Progenitor cell of endocrine pancreas (in vitro differentiated cells): Measurements from ENCODE around the gene TIMM17B. TPM values are rescaled to one million over a fixed set of nuclear protein-coding genes. Genes with fewer than 3 reads are reported as not detected.
"Not testable (repeated sequence)": the region's sequence is repeated elsewhere in the genome, so short reads cannot be mapped to it uniquely, and the experiment has no call there.

ENCODE experiments used
- DNase-seq: peaks from one replicate; pipeline ENCODE4 v3.0.0; 2021; ENCODE audit warnings: low spot score; ENCODE audit not compliant: unreplicated experiment
- H3K27ac Mint-ChIP-seq: 2 replicates; pipeline ENCODE4 v1.8.0; 2021; ENCODE audit warnings: mild to moderate bottlenecking, moderate library complexity, mixed read lengths
- H3K27me3 Mint-ChIP-seq: 2 replicates; pipeline ENCODE4 v1.8.0; 2021; ENCODE audit warnings: mixed read lengths
- H3K36me3 Mint-ChIP-seq: 2 replicates; pipeline ENCODE4 v1.8.0; 2022; ENCODE audit warnings: mixed read lengths; ENCODE audit not compliant: insufficient read depth
- H3K4me1 Mint-ChIP-seq: 2 replicates; pipeline ENCODE4 v1.8.0; 2021; ENCODE audit warnings: low read depth, mixed read lengths
- H3K4me3 Mint-ChIP-seq: 2 replicates; pipeline ENCODE4 v1.8.0; 2021; ENCODE audit warnings: low read depth, mild to moderate bottlenecking, moderate library complexity, mixed read lengths
- H3K9me3 Mint-ChIP-seq: 2 replicates; pipeline ENCODE4 v1.8.0; 2021; ENCODE audit warnings: low read depth, mixed read lengths
- total RNA-seq: library from RNA; stranded (reverse); gene quantifications from 2 replicates; pipeline ENCODE4 v1.2.1, GENCODE V29; 2021
- TF ChIP-seq, protein P1 (sequence below): fragments of 200-600 bp; sonication (generic); IDR thresholded peaks from one replicate; pipeline ENCODE4 v1.5.0; 2021; ENCODE audit warnings: antibody characterized with exemption, mild to moderate bottlenecking; ENCODE audit not compliant: unreplicated experiment

The TIMM17B gene
- total RNA-seq, 1 donor from 2014 or later = 68.1 TPM

DNA sequence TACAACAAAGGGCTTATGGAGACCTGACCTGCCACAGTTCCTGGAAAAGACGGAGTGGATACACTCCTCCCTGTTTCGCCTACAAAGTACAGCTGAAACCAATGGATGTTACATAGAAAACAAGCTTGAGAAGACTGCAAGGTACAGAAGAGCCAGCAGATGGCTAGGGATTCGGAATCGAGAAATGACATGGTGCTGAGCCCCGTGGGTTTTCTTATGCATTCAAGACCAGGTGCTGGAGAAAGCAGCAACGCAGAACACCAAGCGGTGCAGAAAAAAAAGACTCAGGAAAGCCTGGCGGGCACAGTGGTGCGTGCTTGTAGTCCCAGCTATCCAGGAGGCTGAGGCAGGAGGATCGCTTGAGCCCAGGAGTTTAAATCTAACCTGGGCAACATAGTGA lies 13.8 kb downstream of the TIMM17B start:
- DNase-seq = no peak

GRCh38 chrX:48876944-48877343 lies 20.6 kb downstream of the TIMM17B start:
- H3K9me3 Mint-ChIP-seq = peaks cover 13% of the 10 kb centered on the region
- not testable (repeated sequence) for DNase-seq, H3K27ac Mint-ChIP-seq, H3K36me3 Mint-ChIP-seq, H3K4me3 Mint-ChIP-seq, H3K27me3 Mint-ChIP-seq, H3K4me1 Mint-ChIP-seq

More for the DNA sequence above, 13.8 kb downstream of the TIMM17B start:
- Mint-ChIP-seq H3K4me1 (no peaks in the 10 kb centered on the region), H3K9me3 (peaks cover 3% of the 10 kb centered on the region), H3K4me3 (no peak overlapping the region), H3K27ac (no peak overlapping the region), H3K36me3 (no peaks in the 10 kb centered on the region), H3K27me3 (no peaks in the 10 kb centered on the region)
- TF ChIP-seq, protein P1, sequence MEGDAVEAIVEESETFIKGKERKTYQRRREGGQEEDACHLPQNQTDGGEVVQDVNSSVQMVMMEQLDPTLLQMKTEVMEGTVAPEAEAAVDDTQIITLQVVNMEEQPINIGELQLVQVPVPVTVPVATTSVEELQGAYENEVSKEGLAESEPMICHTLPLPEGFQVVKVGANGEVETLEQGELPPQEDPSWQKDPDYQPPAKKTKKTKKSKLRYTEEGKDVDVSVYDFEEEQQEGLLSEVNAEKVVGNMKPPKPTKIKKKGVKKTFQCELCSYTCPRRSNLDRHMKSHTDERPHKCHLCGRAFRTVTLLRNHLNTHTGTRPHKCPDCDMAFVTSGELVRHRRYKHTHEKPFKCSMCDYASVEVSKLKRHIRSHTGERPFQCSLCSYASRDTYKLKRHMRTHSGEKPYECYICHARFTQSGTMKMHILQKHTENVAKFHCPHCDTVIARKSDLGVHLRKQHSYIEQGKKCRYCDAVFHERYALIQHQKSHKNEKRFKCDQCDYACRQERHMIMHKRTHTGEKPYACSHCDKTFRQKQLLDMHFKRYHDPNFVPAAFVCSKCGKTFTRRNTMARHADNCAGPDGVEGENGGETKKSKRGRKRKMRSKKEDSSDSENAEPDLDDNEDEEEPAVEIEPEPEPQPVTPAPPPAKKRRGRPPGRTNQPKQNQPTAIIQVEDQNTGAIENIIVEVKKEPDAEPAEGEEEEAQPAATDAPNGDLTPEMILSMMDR = no peak

GRCh38 chrX:48872017-48872416 lies 25.6 kb downstream of the TIMM17B start:
- not testable (repeated sequence) for H3K36me3 Mint-ChIP-seq, H3K27me3 Mint-ChIP-seq, H3K27ac Mint-ChIP-seq, H3K4me1 Mint-ChIP-seq, DNase-seq, H3K4me3 Mint-ChIP-seq
- peaks cover 13% of the 10 kb centered on the region for H3K9me3 Mint-ChIP-seq

- DNase-seq = no peak
- Mint-ChIP-seq H3K27ac (no peak overlapping the region), H3K36me3 (no peaks in the 10 kb centered on the region), H3K27me3 (no peaks in the 10 kb centered on the region), H3K9me3 (peaks cover 9% of the 10 kb centered on the region), H3K4me1 (no peaks in the 10 kb centered on the region), H3K4me3 (no peak overlapping the region)
- TF ChIP-seq, protein P1 = no peak
Observed at GRCh38 chrX:48864210-48864609, 33.4 kb downstream of the TIMM17B start.

- Mint-ChIP-seq H3K36me3 (peaks cover 3% of the 10 kb centered on the region), H3K9me3 (peaks cover 25% of the 10 kb centered on the region), H3K4me3 (peak overlapping the region; percentile 12), H3K27me3 (no peaks in the 10 kb centered on the region), H3K4me1 (peaks cover 2% of the 10 kb centered on the region), H3K27ac (peak overlapping the region; percentile 14)
- TF ChIP-seq, protein P1 = peak; percentile 7
- DNase-seq = no peak
Observed at GRCh38 chrX:48854898-48855297, 42.7 kb downstream of the TIMM17B start.

DNA sequence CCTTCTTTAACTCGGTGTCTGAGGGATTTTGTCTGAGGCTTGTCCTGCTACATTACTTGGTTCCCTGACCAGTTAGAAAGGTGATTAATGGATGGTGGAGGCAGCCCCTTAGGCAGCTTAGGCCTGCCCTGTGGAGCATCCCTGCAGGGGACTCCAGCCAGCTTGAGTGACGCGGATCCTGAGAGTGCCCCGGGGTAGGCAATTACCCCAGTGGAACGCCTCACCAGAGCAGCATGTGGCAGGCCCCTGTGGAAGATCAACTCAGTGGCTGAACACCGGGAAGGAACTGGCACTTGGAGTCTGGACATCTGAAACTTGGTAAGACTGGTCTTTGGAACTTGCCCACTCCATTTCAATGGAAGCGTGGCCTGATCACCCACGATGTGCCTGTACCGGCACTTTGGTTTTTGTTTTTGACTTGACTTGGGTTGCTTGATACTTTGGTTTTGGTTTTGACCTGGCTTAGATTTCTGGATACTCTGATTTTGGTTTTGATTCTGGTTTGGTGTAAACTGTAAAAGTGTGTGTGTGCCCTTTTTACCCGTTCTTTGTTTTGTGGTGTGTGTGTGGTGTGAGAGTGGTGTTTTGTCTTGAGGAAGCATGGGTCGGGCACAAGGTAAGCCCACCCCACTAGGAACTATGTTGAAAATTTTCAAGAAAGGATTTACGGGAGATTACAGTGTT lies 43.3 kb downstream of the TIMM17B start:
- peaks cover 28% of the 10 kb centered on the region for H3K9me3 Mint-ChIP-seq
- not testable (repeated sequence) for H3K27me3 Mint-ChIP-seq

DNA sequence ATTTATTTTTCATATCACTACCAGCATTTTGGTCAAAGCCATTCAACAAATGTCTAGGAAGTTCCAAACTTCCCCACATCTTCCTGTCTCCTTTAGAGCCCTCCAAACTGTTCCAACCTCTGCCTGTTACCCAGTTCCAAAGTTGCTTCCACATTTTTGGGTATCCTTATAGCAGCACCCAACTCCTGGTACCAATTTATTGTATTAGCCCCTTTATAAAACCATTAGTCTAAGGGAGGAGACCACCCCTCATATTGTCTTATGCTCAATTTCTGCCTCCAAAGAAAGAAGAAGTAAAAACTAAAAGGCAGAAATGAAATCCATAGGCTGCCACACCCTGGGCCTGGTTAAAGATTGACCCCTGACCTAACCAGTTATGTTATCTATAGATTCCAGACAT lies 44.1 kb downstream of the TIMM17B start:
- H3K36me3 Mint-ChIP-seq, H3K4me3 Mint-ChIP-seq, H3K27ac Mint-ChIP-seq, H3K27me3 Mint-ChIP-seq, DNase-seq, H3K4me1 Mint-ChIP-seq: not testable (repeated sequence)
- H3K9me3 Mint-ChIP-seq = peaks cover 32% of the 10 kb centered on the region

More for the DNA sequence above, 43.3 kb downstream of the TIMM17B start:
- DNase-seq, H3K4me1 Mint-ChIP-seq, H3K4me3 Mint-ChIP-seq, H3K27ac Mint-ChIP-seq, H3K36me3 Mint-ChIP-seq: not testable (repeated sequence)
